GM10266 (cell line): ENCODE data around the gene HRAS.

Source experiments
- DNase-seq: peaks from one replicate; pipeline ENCODE4 v3.0.0; 2012; ENCODE audit errors: extremely low spot score
- CTCF ChIP-seq: IDR thresholded peaks from 2 replicates; pipeline ENCODE4 v1.5.1; 2012; ENCODE audit warnings: mild to moderate bottlenecking, low read depth; ENCODE audit not compliant: control insufficient read depth, insufficient read depth; ENCODE audit errors: missing control alignments

HRAS gene

GRCh38 chr11:501001-501682 lies 34.2 kb downstream of the HRAS start:
- TF ChIP-seq CTCF, result no peak

GRCh38 chr11:499201-500076 lies 35.9 kb downstream of the HRAS start:
- no peak for DNase-seq
- no peak for TF ChIP-seq CTCF

More at GRCh38 chr11:501001-501682, 34.2 kb downstream of the HRAS start:
- no peak for DNase-seq

GRCh38 chr11:498297-499181 lies 36.8 kb downstream of the HRAS start:
- no peak for DNase-seq

GRCh38 chr11:497565-498296 lies 37.6 kb downstream of the HRAS start:
- no peak for DNase-seq
- TF ChIP-seq CTCF, result no peak

More at GRCh38 chr11:498297-499181, 36.8 kb downstream of the HRAS start:
- no peak for TF ChIP-seq CTCF

- DNase-seq, result no peak
- TF ChIP-seq CTCF, result no peak
Observed at GRCh38 chr11:496834-497564, 38.4 kb downstream of the HRAS start.

GRCh38 chr11:495537-495931 lies 39.8 kb downstream of the HRAS start:
- no peak for TF ChIP-seq CTCF
- no peak for DNase-seq
